ENCODE results near the gene HOXA3. TPM values are rescaled to one million over a fixed set of nuclear protein-coding genes. Genes with fewer than 3 reads are reported as not detected.
A peak's percentile ranks its signal among the peaks of the same experiment; 100 is the strongest.

Gene HOXA3
- total RNA-seq, 1 experiment from 2014 or later: 9.2 TPM

GRCh38 chr7:27163288-27164044 lies 11.1 kb upstream of the HOXA3 start:
- peak overlapping the region; percentile 91 for H3K27ac ChIP-seq (ENCODE audit: low read depth, low read length)
- intact Hi-C loops (cut with micrococcal nuclease): loop anchor here (5.0 to 10.0 kb wide), 4 partner anchors 881 to 1596 kb away; partner anchors contain the start of genes CBX3 and HNRNPA2B1
- ChIA-PET CTCF (interaction anchor here (0.9 to 3.4 kb wide), 4 partner anchors 11 to 1270 kb away, joined by 4 to 17 read pairs (median 6); partner anchors contain the start of gene HOXA3), RAD21 (ENCODE audit: low non-redundant PET in 1 of 2, low total read pairs in 2 of 2, uncharacterized antibody in 2 of 2, unreplicated experiment in 2 of 2) (no interaction called here), POLR2A (interaction anchor here (1.4 kb wide), 2 partner anchors 14 to 32 kb away, joined by 3 to 4 read pairs; no protein-coding TSS in a partner anchor)
- peak overlapping the region; percentile 89 for H3K9ac ChIP-seq (ENCODE audit: low read length)
- no peak for TF ChIP-seq ELF1 (IDR thresholded peaks at IDR 0.05; ENCODE audit: borderline replicate concordance, low read depth)
- no peak for TF ChIP-seq SIN3A (IDR thresholded peaks at IDR 0.05; ENCODE audit: low read depth)
- no peak for TF ChIP-seq POLR2AphosphoS5 (IDR thresholded peaks at IDR 0.05; ENCODE audit: low read depth, low read length)
- TF ChIP-seq EZH2phosphoT487 (IDR thresholded peaks at IDR 0.05; ENCODE audit: borderline replicate concordance): no peak
- TF ChIP-seq TCF7L2 (IDR thresholded peaks at IDR 0.05; ENCODE audit: borderline replicate concordance, extremely low read depth, insufficient read depth, insufficient read length): no peak
- no peak for TF ChIP-seq CEBPB (IDR thresholded peaks at IDR 0.05; ENCODE audit: low read depth)
- TF ChIP-seq FOSL1 (IDR thresholded peaks at IDR 0.05; ENCODE audit: low read depth): no peak
- TF ChIP-seq CBX3 (IDR thresholded peaks at IDR 0.05; ENCODE audit: low read depth): no peak
- TF ChIP-seq SRF (IDR thresholded peaks at IDR 0.05; ENCODE audit: low read depth): no peak
- TF ChIP-seq EGR1 (IDR thresholded peaks at IDR 0.05; ENCODE audit: low read depth): no peak
- no peak for TF ChIP-seq POLR2A (IDR thresholded peaks at IDR 0.05; ENCODE audit: borderline replicate concordance, extremely low read depth, insufficient read depth, insufficient read length)
- no peak for TF ChIP-seq EZH2 (IDR thresholded peaks at IDR 0.05)
- no peak for TF ChIP-seq RAD21 (IDR thresholded peaks at IDR 0.05; ENCODE audit: low read depth)
- no peak for TF ChIP-seq ATF3 (IDR thresholded peaks at IDR 0.05)
- TF ChIP-seq SP1 (IDR thresholded peaks at IDR 0.05; ENCODE audit: low read depth): no peak
- no peak for TF ChIP-seq ZNF274 (IDR thresholded peaks at IDR 0.05; ENCODE audit: low read depth, low read length)
- no peak for TF ChIP-seq JUND (IDR thresholded peaks at IDR 0.05)
- TF ChIP-seq ZBTB33 (IDR thresholded peaks at IDR 0.05; ENCODE audit: extremely low read depth, insufficient replicate concordance, low read length): no peak
- TF ChIP-seq MAX (IDR thresholded peaks at IDR 0.05): no peak
- H3K79me2 ChIP-seq (ENCODE audit: insufficient read depth, low read length): peaks cover 68% of the 10 kb centered on the region
- no peaks in the 10 kb centered on the region for H3K27me3 ChIP-seq (ENCODE audit: insufficient read depth, low read length)
- H3K9me3 ChIP-seq (ENCODE audit: control insufficient read depth in 1 of 2, insufficient read depth in 1 of 2, low read depth in 1 of 2, low read length in 2 of 2): no peaks in the 10 kb centered on the region
- H3K4me2 ChIP-seq (ENCODE audit: low read length): peak overlapping the region; percentile 97
- H2AFZ ChIP-seq (ENCODE audit: low read depth, low read length, poor library complexity, severe bottlenecking): no peak overlapping the region
- ATAC-seq (no peak), DNase-seq (ENCODE audit: low read depth, low spot score) (no peak)
- no peaks in the 10 kb centered on the region for H4K20me1 ChIP-seq (ENCODE audit: insufficient read depth)
- TSS peak; percentile 31 for BruUV-seq (replicated peaks)
- H3K36me3 ChIP-seq (ENCODE audit: control insufficient read depth in 1 of 2, insufficient read depth in 2 of 2, low read length in 2 of 2): peaks cover 0 to 4% of the 10 kb centered on the region in 2 experiments; a peak in 1 of 4 replicates
- peaks cover 22 to 70% of the 10 kb centered on the region in 2 experiments for H3K4me1 ChIP-seq (ENCODE audit: control insufficient read depth in 1 of 2, insufficient read depth in 2 of 2, low read length in 2 of 2)
- H3K4me3 ChIP-seq (replicated peaks in 1 of 2; ENCODE audit: low read depth in 1 of 2, low read length in 2 of 2): peak overlapping the region; percentile 77 to 84
- no peaks in the 10 kb centered on the region for H3K9me2 ChIP-seq (ENCODE audit: insufficient read depth)

Measured in HCT116 (cell line).